ENCODE data around the gene TNRC6C. TPM values are rescaled to one million over a fixed set of nuclear protein-coding genes. Genes with fewer than 3 reads are reported as not detected.

TNRC6C gene
- total and polyA plus RNA-seq, 2 of the 13 experiments (the other 11 are each of a cell fraction or from before 2014, with no cell fraction given) = 0.66 to 4.9 TPM

GRCh38 chr17:78142119-78142861 lies 183.8 kb downstream of the TNRC6C start (continued):
- TF ChIP-seq BHLHE40 (IDR thresholded peaks at IDR 0.05; ENCODE audit: low read length) (0 out of 2 replicates have a peak, but pooled peaks have one; percentile 4), ZNF687 (CRISPR knock-in tag; IDR thresholded peaks at IDR 0.05) (peak; percentile 77), ZNF784 (CRISPR knock-in tag; IDR thresholded peaks at IDR 0.05; ENCODE audit: borderline replicate concordance) (no peak), KDM6A (CRISPR knock-in tag; IDR thresholded peaks at IDR 0.05; ENCODE audit: low read depth) (no peak), ZNF704 (CRISPR knock-in tag; IDR thresholded peaks at IDR 0.05; ENCODE audit: borderline replicate concordance) (no peak), ZMYM4 (CRISPR knock-in tag; IDR thresholded peaks at IDR 0.05) (no peak), JUND (CRISPR knock-in tag; IDR thresholded peaks at IDR 0.05) (peak; percentile 22; the same call in 1 of the 2 replicates)
